Central memory CD4-positive, alpha-beta T cell (primary cell): ENCODE results near the gene NKTR.
"Not testable (repeated sequence)": the region's sequence is repeated elsewhere in the genome, so short reads cannot be mapped to it uniquely, and the experiment has no call there.

ENCODE experiments used
- DNase-seq: peaks from one replicate; pipeline ENCODE4 v3.0.0; 2022

Gene NKTR

DNA sequence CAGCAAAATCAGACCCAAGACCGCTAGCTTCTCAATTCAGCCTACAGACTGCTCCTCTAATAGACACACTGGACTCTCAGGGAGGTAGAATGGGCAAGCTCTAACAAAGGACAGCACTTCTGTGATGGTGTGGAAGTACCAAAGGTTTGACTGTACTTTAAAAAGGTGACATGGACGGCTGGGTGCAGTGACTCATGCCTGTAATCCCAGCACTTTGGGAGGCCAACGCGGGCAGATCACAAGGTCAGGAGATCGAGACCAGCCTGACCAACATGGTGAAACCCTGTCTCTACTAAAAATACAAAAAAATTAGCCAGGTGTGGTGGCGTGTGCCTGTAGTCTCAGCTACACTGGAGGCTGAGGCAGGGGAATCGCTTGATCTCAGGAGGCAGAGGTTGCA, 3.4 kb upstream of the NKTR start:
- DNase-seq, result not testable (repeated sequence)

DNA sequence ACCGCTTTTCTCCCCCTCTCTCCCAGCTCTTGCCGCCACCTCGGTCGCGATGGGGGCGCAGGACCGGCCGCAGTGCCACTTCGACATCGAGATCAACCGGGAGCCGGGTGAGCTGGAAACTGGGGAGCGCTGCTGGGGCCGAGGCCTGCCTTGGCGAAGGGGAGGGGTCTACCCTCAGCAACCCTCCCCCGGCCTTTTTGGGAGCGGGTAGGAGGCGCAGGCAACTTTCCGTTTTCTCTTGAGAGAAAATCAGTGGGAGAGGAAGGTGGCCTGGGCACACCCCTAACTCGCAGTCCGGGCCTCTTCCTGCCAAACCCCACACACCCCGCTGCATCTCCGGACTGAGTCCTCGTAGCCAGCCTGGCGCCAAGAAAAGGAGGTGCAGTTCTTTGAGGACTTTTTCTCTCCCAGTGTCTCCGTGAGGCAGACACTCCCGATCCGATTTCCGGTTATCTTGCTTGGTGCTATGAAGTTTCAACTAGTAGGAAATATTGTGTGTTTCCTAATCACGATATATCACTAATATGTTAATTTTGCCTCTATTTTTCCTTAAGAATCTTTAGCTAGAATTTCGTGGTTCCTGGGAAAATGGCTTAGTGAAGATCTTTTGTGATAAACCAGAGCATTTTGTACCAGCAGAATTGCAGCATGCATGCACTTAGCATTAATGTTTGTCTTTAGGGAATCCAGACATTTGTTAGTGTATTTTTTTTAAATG, 631 bp downstream of the NKTR start:
- peak; percentile 36 for DNase-seq

DNA sequence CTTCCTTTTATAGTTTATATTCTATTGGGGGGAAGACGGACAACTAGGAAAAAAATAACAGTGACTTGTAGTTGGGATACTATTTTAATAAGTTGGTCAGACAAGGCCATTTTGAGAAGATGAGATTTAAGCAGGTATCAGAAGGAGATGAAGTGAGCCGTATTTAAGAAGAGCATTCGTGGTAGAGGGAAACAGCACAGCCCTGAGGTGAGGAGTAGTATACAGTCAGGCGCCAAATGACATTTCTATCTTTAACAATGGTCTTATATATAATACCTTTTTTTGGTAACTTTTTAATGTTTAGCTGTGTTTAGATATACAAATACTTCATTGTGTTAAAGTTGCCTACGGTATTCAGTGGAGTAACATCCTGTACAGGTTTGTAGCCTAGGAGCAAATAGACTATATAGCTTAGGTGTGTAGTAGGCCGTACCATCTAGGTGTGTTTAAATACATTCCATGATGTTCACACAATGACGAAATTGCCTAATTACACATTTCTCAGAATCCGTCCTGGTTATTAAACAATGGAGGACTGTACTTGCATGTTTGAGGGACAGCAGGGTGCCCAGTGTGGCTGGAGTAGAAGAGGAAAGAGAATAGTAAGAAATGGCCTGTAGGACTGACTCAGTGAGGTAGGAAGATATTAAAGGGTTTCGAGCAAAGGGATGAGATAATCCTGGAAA, 1.6 kb downstream of the NKTR start:
- peak; percentile 21 for DNase-seq

DNA sequence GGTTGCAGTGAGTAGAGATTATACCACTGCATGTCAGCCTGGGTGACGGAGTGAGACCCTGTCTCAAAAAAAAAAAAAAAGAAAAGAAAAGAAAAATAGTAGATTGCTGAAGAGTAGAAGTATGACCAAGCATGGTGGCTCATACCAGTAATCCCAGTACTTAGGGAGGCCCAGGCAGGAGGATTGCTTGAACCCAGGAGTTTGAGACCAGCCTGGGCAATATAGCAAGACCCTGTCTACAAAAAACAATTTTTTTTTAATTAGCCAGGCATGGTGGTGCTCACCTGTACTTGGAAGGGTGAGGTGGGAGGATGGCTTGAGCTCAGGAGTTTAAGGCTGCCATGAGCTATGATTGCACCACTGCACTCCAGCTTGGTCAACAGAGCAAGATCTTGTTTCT, 2.5 kb downstream of the NKTR start:
- DNase-seq, result no peak

- DNase-seq, result no peak
Measured at GRCh38 chr3:42605546-42606173, 5.2 kb downstream of the NKTR start.

GRCh38 chr3:42608581-42608980, 8.1 kb downstream of the NKTR start:
- no peak for DNase-seq

DNA sequence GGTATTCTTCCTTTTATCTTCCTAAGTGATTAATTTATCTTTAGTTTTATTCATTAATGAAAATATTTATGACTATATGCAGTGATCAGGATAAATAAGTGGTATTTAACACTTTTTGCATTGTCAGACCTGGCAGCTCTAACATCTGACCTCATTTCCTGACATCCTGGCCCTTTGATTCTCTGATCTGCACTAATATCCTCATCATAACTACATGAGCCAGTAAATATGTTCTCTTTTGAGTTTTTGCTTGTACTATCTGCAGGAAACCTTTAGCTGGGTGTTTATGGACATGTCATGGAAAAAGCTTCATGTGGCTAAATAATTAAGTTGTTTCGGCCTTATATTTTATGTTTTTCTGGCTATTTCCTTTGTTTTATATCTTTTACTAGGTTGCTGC, 10.5 kb downstream of the NKTR start:
- peak; percentile 18 for DNase-seq

GRCh38 chr3:42612217-42612616, 11.7 kb downstream of the NKTR start:
- no peak for DNase-seq

- DNase-seq, result no peak
Measured at GRCh38 chr3:42612928-42613327, 12.4 kb downstream of the NKTR start.

GRCh38 chr3:42613462-42613861, 13.0 kb downstream of the NKTR start:
- no peak for DNase-seq

GRCh38 chr3:42631620-42632019, 31.1 kb downstream of the NKTR start:
- DNase-seq, result no peak

DNA sequence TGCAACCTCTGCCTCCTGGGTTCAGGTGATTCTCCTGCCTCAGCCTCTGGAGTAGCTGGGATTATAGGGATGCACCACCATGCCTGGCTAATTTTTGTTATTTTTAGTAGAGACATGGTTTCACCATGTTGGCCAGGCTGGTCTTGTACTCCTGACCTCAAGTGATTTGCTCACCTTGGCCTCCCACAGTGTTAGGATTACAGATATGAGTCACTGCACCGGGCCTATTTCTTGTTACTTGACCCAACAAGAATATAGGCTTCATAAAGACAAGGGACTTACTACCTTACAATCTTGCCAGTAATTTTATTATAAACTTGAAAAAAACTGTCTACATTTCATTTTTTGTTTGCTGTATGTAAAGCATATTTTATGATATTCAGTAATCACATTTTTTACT, 31.7 kb downstream of the NKTR start:
- DNase-seq, result no peak

- DNase-seq, result no peak
Measured at GRCh38 chr3:42633544-42633943, 33.1 kb downstream of the NKTR start.

GRCh38 chr3:42635111-42635510, 34.6 kb downstream of the NKTR start:
- DNase-seq, result peak; percentile 24

- no peak for DNase-seq
Measured at GRCh38 chr3:42637001-42637400, 36.5 kb downstream of the NKTR start.

- DNase-seq, result peak; percentile 70
Measured at GRCh38 chr3:42638339-42638842, 37.9 kb downstream of the NKTR start.

DNA sequence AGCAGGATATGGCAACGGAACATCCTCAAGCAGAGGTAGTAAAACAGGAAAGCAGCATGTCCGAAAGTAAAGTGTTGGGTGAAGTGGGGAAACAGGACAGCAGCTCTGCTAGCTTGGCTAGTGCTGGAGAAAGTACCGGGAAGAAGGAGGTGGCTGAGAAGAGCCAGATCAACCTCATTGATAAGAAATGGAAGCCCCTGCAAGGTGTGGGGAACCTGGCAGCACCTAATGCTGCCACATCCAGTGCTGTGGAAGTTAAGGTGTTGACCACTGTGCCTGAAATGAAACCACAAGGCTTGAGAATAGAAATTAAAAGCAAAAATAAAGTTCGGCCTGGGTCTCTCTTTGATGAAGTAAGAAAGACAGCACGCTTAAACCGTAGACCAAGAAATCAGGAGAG, 38.7 kb downstream of the NKTR start:
- no peak for DNase-seq

DNA sequence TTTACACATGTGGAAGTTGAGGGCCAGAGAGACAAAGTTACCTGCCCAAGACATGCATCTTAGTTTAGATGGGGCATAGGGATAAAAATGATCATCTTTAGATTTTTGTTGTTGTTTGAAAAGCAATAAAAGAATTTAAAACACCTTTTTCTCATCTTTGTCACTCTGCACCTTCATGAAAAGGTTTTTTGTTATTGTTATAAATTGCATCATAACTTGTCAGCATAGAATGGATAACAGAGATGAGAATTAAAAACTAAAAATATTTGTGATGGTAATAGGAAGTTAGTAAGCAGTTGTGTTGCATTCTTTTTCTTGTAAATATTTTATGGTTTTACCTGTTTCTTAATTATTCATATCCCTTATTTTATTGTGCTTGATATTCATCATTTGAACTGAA, 39.6 kb downstream of the NKTR start:
- DNase-seq, result no peak

GRCh38 chr3:42640771-42641370, 40.4 kb downstream of the NKTR start:
- DNase-seq, result no peak

DNA sequence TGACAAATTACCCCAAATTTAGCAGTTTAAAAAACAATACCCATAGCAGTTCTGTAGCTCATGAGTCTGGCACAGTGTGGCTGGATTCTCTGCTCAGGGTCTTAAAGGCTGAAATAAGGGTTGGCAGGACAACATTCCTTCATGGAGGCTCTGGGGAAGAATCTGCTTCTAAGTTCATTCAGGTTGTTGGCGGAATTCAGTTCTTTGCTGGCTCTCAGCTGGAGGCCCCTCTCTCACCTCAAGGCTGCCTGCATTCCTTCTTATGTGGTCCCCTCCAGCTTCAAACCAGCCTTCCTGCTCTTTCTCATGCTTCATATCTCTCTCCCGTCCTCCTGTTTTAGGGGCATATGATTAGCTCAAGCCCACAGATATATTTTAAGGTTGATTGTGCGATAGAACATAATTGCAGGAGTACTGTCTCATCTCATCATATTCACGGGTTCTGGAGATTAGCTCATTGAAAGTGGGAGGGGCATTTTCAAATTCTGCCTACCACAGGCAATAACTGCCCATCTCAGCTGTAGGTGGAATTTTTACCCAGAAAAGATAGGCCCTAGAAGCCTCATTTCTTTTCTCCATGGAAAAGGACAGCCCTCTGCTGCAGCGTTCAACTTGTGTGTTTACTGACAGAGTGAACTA, 47.5 kb downstream of the NKTR start:
- no peak for DNase-seq

DNA sequence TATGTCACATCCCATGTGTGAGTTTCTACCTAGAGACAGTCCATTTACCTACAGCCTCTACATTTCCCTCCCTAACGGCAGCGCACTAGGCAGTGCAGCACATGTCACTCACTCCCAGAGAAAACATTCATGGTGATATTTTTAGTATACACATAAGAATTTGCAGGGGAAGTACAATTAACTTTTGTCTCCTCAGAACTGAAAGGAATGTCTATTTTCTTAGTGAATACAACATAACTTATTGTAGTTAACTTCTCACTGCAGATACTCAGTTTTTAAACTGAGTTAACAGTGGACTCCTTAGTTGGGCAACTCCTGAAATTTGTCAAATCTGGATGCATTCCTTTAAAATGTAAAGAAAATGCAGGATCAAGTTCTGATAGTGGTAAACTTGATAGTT, 48.5 kb downstream of the NKTR start:
- DNase-seq, result no peak

GRCh38 chr3:42649783-42650182, 49.3 kb downstream of the NKTR start:
- DNase-seq, result no peak
